ENCODE results near the gene EPB41L1.

The EPB41L1 gene

DNA sequence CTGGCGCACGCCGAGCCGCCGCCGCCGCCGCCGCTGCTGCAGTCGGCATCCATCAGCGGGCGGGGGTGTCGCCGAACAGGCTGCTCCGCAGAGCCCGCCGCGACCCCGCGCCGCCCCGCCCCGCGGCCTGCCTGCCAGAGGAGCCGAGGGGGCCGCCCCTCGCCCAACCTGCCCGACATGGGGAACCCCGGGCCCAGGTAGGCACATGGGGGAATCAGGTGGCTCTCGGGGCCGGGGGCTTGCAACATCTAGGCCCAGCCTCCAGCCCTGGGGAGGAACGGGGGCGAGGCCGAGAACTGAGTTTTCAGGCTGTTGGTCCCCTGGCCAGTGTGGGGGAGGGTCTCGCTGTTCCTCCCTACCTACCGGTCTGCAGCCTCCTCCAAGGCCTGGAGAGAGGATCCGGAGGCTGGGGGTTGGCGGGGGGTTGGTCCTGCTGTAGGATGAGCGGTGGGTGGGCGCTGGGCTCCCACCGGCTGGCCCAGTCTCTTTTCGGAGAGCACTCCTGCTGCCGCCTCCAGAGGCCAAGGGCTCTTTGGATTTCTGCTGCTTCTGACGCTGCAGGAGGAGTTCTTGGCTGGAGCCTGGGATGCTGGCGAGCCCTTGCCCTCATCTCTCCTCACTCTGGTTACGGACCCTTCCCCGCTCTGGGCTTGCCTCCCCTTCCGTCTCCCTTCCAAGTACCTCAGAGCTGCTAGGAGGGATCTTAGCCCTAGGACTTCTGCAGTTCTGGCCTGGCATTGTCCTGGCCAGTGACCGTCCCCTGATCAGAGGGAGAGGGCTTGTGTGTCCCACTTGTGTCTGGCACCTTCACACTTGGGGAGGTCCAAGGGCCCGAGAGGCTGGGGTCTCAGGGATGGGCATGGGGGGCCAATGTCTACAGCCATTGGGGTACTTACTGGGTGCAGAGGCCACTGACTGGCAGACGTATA, at the start of gene EPB41L1:
Gene EPB41L1, plus strand, starts transcription at position 41 of the 929 bp plus-strand sequence. CDS start 19,038 bp downstream, outside the sequence.
- DNase-seq, result no peak

DNA sequence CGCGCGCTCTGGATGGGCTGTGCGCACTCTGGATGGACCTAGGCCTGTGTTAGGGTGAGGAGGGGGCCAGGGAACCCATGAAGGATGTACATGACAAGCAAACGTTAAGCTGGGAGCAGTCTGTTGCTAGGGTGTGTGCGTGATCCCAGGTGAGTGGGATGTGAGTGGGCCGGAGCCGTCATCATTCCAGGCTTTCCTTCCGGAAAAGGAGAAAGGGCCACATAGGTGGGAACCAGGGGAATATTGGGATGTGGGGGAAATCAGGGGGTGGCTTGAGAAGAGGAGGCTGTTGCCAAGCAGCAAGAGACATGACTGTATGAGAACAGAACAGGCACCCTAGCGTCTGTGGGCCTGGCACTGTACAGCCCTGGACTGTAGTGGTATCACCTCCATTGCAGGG, 49.7 kb upstream of the EPB41L1 start:
- no peak for DNase-seq

DNA sequence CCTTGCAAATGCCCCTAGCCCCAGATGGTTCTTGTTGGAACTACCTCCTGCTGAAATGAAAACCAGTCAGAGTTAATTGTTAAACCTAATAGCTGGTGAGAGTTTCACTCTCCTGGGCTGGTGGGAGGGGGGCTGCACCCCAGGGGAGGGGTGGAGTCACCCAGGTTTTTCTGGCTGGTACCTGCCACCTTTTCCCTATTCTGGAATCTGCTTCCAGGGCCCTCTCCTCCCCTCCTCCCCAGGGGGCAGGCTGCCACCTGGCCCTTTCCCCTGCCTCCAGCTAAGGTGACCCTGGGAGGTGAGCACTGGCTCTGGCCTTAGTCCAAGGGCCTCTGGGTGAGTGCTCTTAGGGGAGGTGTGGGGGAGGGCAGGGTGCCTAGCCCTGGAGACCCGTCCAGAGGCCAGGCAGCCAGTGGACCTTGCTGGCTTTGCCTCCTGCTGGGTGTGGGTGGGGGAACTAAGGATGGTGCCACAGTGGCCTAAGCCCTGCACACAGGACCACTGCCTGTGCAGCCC, 48.8 kb upstream of the EPB41L1 start:
- DNase-seq, result no peak

GRCh38 chr20:36106606-36107005, 47.9 kb upstream of the EPB41L1 start:
- no peak for DNase-seq

- no peak for DNase-seq
These were observed 46.7 kb upstream of the EPB41L1 start for GRCh38 chr20:36107881-36108280.

DNA sequence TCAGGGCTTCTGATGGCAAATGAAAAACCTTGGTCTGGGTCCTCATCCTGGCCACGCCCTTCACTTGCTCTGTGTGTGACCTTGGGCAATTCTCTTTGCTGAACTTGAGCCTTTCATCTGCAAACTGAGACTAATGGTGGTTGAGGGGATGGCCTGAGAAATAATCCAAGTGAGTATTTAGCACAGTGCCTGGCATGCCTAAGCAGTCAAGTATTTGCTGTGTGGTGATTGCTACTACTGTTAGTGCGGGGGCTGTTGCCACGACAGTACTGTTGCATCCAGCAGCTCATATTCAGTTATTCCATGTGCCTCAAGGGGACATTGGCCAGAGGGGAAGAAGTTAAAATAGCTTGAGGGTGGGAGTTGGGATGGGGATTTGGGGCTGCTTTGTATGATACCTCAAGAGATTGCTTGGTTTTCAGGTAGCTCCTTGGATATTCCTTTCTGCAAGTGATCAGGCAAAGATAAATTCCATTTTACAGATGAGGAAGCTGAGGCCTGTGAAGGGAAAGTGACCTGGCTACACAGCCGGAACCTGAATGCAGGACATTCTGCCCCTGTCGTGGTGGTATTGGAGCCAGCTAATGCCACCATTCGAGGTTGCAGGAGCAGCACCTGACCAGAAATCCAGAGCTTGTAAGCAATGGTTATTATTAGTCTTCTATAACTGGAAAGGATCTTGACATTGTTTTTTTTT, 45.1 kb upstream of the EPB41L1 start:
- DNase-seq, result no peak

DNA sequence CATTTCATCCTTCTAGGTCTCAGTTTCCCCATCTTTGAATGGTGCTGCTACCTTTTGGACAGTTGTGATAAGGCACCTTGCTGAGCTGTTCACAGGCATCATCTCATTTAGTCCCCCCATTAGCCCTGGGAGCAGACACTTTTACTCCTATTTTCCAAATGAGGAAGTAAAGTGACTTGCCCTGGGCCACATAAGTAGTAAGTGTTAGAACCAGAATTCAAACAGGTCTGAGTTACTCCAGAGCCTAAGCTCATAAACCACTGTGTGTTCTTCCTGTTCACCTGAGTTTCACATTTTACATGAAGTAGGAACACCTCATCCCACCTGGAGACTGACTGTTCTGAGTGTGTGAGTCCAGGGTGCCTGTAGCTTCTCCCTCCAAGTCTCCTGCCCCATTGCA, 43.5 kb upstream of the EPB41L1 start:
- DNase-seq, result no peak

- DNase-seq, result no peak
These were observed 42.4 kb upstream of the EPB41L1 start for GRCh38 chr20:36112112-36112511.

DNA sequence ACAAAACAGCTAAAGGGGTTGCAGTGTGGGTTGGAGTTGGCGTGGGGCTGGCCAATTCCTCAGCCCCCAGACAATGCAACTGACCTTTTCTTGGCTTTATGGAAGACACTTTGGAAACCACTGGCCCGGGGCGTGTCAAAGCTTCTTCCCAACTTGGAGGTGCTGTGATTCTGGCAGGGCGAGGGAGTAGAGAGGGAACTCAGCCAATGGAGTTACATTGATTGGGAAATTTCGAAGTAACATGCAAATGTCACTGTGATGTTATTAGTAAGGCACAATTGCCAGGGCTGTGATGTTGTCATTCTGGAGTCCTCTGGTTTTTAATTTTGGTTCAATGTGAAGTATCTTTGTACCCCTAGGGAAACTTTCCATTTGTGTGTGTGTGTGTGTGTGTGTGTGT, 41.5 kb upstream of the EPB41L1 start:
- no peak for DNase-seq

- DNase-seq, result no peak
These were observed 40.8 kb upstream of the EPB41L1 start for GRCh38 chr20:36113566-36114250.

DNA sequence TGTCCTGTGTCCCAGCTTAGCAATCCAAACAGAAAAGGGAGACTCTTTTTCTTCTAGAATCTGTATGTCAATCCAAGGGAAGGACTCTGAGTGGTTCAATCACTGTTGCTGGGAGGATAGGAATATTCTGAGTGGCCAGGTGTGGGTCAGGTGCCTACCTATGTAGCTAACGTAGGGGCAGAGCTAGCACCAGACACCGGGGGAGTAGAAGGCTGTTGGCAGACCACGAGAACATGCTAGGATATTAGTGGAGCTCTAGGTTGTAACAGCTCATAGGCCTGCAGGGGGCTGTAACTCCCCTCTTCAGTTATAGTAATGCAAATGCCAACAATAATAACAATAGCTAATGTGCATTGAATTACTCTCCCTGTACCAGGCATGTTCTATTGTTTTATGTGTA, 39.8 kb upstream of the EPB41L1 start:
- no peak for DNase-seq

GRCh38 chr20:36115925-36116324, 38.6 kb upstream of the EPB41L1 start:
- DNase-seq, result no peak

GRCh38 chr20:36116807-36117441, 37.6 kb upstream of the EPB41L1 start:
- DNase-seq, result no peak

DNA sequence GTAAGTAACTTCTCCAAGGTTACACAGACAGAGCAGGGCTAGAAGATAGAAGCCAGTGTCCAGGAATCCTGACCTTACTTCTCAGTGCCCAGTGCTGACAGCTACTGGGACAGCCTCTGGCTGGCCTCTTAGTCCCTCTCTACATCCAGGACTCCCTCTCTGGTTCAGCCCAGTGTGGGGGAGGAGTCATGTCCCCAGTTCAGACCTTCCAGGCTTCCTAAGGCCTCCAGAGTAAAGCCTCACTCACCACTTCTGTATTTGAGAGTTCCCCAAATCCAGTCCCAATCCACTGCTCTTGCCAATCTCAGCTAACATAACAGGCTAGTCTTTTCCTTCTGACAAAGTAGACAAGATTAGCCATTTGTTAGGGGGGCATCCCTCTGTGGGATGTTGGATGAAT, 36.9 kb upstream of the EPB41L1 start:
- no peak for DNase-seq

GRCh38 chr20:36118371-36118770, 36.2 kb upstream of the EPB41L1 start:
- no peak for DNase-seq

DNA sequence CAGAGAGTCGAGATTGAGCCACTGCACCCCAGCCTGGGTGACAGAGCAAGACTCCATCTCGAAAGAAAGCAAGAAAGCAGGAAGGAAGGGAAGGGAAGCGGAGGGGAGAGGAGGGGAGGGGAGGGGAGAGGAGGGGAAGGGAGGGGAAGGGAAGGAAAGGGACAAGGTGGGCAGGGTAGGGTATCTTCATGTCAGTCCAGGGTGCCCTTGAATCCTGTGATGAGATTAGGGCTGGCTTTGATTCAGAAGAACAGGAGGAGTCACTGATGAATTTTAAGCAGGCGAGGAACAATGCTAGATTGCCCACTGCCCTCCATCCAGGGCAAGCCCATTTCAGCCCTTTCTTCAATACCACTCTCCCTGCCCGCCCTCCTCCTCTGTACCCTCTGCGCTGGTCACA, 35.0 kb upstream of the EPB41L1 start:
- DNase-seq, result no peak

- DNase-seq, result no peak
These were observed 34.3 kb upstream of the EPB41L1 start for GRCh38 chr20:36120241-36120640.

- no peak for DNase-seq
These were observed 33.5 kb upstream of the EPB41L1 start for GRCh38 chr20:36120991-36121390.

GRCh38 chr20:36121981-36122930, 32.3 kb upstream of the EPB41L1 start:
- no peak for DNase-seq

- no peak for DNase-seq
These were observed 31.6 kb upstream of the EPB41L1 start for GRCh38 chr20:36122931-36123288.

DNA sequence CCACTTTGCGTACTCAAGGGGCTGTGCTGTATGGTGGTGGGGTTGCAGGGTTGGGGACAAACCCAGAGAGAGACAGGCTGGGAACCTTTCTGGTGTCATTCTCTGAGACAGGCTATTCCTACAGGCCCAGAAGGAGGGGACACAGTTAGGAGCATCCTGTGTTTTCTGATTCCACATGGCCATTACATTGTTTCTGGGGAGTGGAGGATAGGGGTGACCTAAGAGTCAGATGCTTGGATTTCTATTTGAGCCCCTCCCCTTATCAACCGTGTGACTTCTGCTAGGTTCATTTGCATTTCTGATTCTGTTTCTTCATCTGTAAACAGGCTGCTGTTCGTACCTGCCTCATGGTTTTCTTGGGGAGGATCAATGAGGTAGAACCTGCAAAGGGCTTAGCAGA, 29.4 kb upstream of the EPB41L1 start:
- DNase-seq, result no peak
